Activated CD4-positive, alpha-beta T cell treated with anti-CD3 and anti-CD28 coated beads for 36 hours (primary cell): ENCODE measurements around the gene KIF21B. TPM values are rescaled to one million over a fixed set of nuclear protein-coding genes. Genes with fewer than 3 reads are reported as not detected.

Experiments used
- ATAC-seq: fragments of 200-7000 bp; cut with Tn5 transposase; one replicate; pipeline ENCODE4 v1.10.0; 2021; ENCODE audit warnings: mild to moderate bottlenecking, moderate library complexity
- CTCF ChIA-PET: fragments of 350-600 bp; sonication (Branson Sonifier 250); formaldehyde crosslinking; loops from one replicate; lab custom pipeline; 2021; ENCODE audit warnings: antibody characterized with exemption; lab: Charles Lee
- POLR2A ChIA-PET: fragments of 350-600 bp; sonication (Branson Sonifier 250); formaldehyde crosslinking; loops from one replicate; lab custom pipeline; 2021; ENCODE audit warnings: antibody characterized with exemption, inconsistent platforms; lab: Charles Lee
- DNase-seq: peaks from one replicate; pipeline ENCODE4 v3.0.0-alpha.2; 2020
- H3K27ac Mint-ChIP-seq: one replicate; pipeline ENCODE4 v1.8.0; 2021; ENCODE audit warnings: mixed read lengths
- H3K27me3 Mint-ChIP-seq: one replicate; pipeline ENCODE4 v1.8.0; 2021; ENCODE audit warnings: mixed read lengths
- H3K36me3 Mint-ChIP-seq: one replicate; pipeline ENCODE4 v1.8.0; 2021; ENCODE audit warnings: low read depth, mixed read lengths
- H3K4me1 Mint-ChIP-seq: one replicate; pipeline ENCODE4 v1.8.0; 2021; ENCODE audit warnings: mixed read lengths
- H3K4me3 Mint-ChIP-seq: one replicate; pipeline ENCODE4 v1.8.0; 2021; ENCODE audit warnings: mild to moderate bottlenecking, moderate library complexity, mixed read lengths
- H3K9me3 Mint-ChIP-seq: one replicate; pipeline ENCODE4 v1.8.0; 2021; ENCODE audit warnings: low read depth, mixed read lengths
- intact Hi-C, 2 experiments: fragments of 100-400 bp; cut with DNase I in 1 of 2; cut with micrococcal nuclease in 1 of 2; formaldehyde crosslinking; loops; one replicate each; pipeline versions ENCODE4 v1.14.2 to v1.15.1; 2022 to 2024; cut with DNase I, micrococcal nuclease
- total RNA-seq, 2 experiments: library from RNA; stranded (reverse); gene quantifications; one replicate each; pipeline ENCODE4 v1.2.3, GENCODE V29; 2021

The KIF21B gene
- total RNA-seq, 2 experiments from 2014 or later, result 62.8 to 67.1 TPM

- DNase-seq, result peak; percentile 86
- POLR2A ChIA-PET, result no interaction called here
- Mint-ChIP-seq H3K36me3 (peaks cover 60% of the 10 kb centered on the region), H3K4me3 (no peak overlapping the region), H3K27me3 (no peaks in the 10 kb centered on the region), H3K27ac (no peak overlapping the region), H3K9me3 (no peaks in the 10 kb centered on the region), H3K4me1 (no peaks in the 10 kb centered on the region)
- intact Hi-C loops, result loop anchor here (1.0 kb wide), 2 partner anchors 42 to 63 kb away; no protein-coding TSS in a partner anchor
- CTCF ChIA-PET, result interaction anchor here (0.6 to 4.3 kb wide), 50 partner anchors 8 to 1390 kb away, joined by 3 to 66 read pairs (median 4); partner anchors contain the start of gene INAVA
- ATAC-seq, result peak; percentile 69
These were observed 43.7 kb downstream of the KIF21B start for GRCh38 chr1:200979574-200980451.

- no peaks in the 10 kb centered on the region for H3K4me1 Mint-ChIP-seq
- no peak for DNase-seq
- no peaks in the 10 kb centered on the region for H3K27me3 Mint-ChIP-seq
- H3K9me3 Mint-ChIP-seq, result no peaks in the 10 kb centered on the region
- POLR2A ChIA-PET, result interaction anchor here (0.6 kb wide), 1 partner anchor 47 kb away, joined by 4 read pairs; no protein-coding TSS in a partner anchor
- H3K4me3 Mint-ChIP-seq, result no peak overlapping the region
- H3K36me3 Mint-ChIP-seq, result peaks cover 56% of the 10 kb centered on the region
- ATAC-seq, result no peak
- intact Hi-C loops, result no loop called here
- H3K27ac Mint-ChIP-seq, result no peak overlapping the region
- CTCF ChIA-PET, result interaction anchor here (1.0 to 4.3 kb wide), 3 partner anchors 48 to 68 kb away, joined by 3 to 66 read pairs (median 21); no protein-coding TSS in a partner anchor
These were observed 46.3 kb downstream of the KIF21B start for GRCh38 chr1:200977071-200977754.

- ATAC-seq, result no peak
- ChIA-PET CTCF (interaction anchor here (0.9 to 4.3 kb wide), 3 partner anchors 52 to 66 kb away, joined by 3 to 66 read pairs (median 9); no protein-coding TSS in a partner anchor), POLR2A (interaction anchor here (0.6 kb wide), 1 partner anchor 47 kb away, joined by 4 read pairs; no protein-coding TSS in a partner anchor)
- DNase-seq, result no peak
- no peaks in the 10 kb centered on the region for H3K27me3 Mint-ChIP-seq
- no peaks in the 10 kb centered on the region for H3K4me1 Mint-ChIP-seq
- no peaks in the 10 kb centered on the region for H3K9me3 Mint-ChIP-seq
- no peak overlapping the region for H3K27ac Mint-ChIP-seq
- peaks cover 52% of the 10 kb centered on the region for H3K36me3 Mint-ChIP-seq
- no peak overlapping the region for H3K4me3 Mint-ChIP-seq
- intact Hi-C loops, result no loop called here
These were observed 46.9 kb downstream of the KIF21B start for GRCh38 chr1:200976634-200977033.

GRCh38 chr1:200975458-200975857 is 48.1 kb downstream of the KIF21B start:
- H3K27me3 Mint-ChIP-seq, result no peaks in the 10 kb centered on the region
- no peak overlapping the region for H3K27ac Mint-ChIP-seq
- ATAC-seq, result no peak
- H3K36me3 Mint-ChIP-seq, result peaks cover 48% of the 10 kb centered on the region
- intact Hi-C loops, result no loop called here
- DNase-seq, result no peak
- H3K4me3 Mint-ChIP-seq, result no peak overlapping the region
- H3K9me3 Mint-ChIP-seq, result no peaks in the 10 kb centered on the region
- ChIA-PET POLR2A (interaction anchor here (0.7 kb wide), 1 partner anchor 12 kb away, joined by 3 read pairs; no protein-coding TSS in a partner anchor), CTCF (interaction anchor here (0.7 to 1.6 kb wide), 3 partner anchors 67 to 402 kb away, joined by 3 to 9 read pairs (median 4); no protein-coding TSS in a partner anchor)
- no peaks in the 10 kb centered on the region for H3K4me1 Mint-ChIP-seq

- intact Hi-C loops, result loop anchor here in 1 of 2 experiments (5.0 kb wide), 1 partner anchor 248 kb away; no protein-coding TSS in a partner anchor
- ChIA-PET POLR2A (interaction anchor here (0.7 kb wide), 1 partner anchor 12 kb away, joined by 3 read pairs; no protein-coding TSS in a partner anchor), CTCF (interaction anchor here (1.6 kb wide), 1 partner anchor 75 kb away, joined by 4 read pairs; no protein-coding TSS in a partner anchor)
- ATAC-seq (no peak), DNase-seq (no peak)
- Mint-ChIP-seq H3K27me3 (no peaks in the 10 kb centered on the region), H3K4me3 (no peak overlapping the region), H3K27ac (no peak overlapping the region), H3K9me3 (no peaks in the 10 kb centered on the region), H3K36me3 (peaks cover 40% of the 10 kb centered on the region), H3K4me1 (no peaks in the 10 kb centered on the region)
These were observed 48.8 kb downstream of the KIF21B start for GRCh38 chr1:200974711-200975110.

- ChIA-PET CTCF (interaction anchor here (0.7 to 2.5 kb wide), 6 partner anchors 42 to 340 kb away, joined by 3 to 18 read pairs (median 4); no protein-coding TSS in a partner anchor), POLR2A (no interaction called here)
- Mint-ChIP-seq H3K27me3 (no peaks in the 10 kb centered on the region), H3K9me3 (no peaks in the 10 kb centered on the region), H3K36me3 (peaks cover 34% of the 10 kb centered on the region), H3K27ac (no peak overlapping the region), H3K4me3 (no peak overlapping the region), H3K4me1 (no peaks in the 10 kb centered on the region)
- ATAC-seq, result no peak
- intact Hi-C loops, result loop anchor here in 1 of 2 experiments (5.0 kb wide), 1 partner anchor 248 kb away; no protein-coding TSS in a partner anchor
- no peak for DNase-seq
These were observed 49.4 kb downstream of the KIF21B start for GRCh38 chr1:200973937-200974657.

GRCh38 chr1:200972985-200973742 is 50.4 kb downstream of the KIF21B start:
- CTCF ChIA-PET, result interaction anchor here (0.6 to 4.1 kb wide), 33 partner anchors 12 to 422 kb away, joined by 3 to 66 read pairs (median 4); no protein-coding TSS in a partner anchor
- POLR2A ChIA-PET, result interaction anchor here (0.5 kb wide), 1 partner anchor 37 kb away, joined by 3 read pairs; no protein-coding TSS in a partner anchor
- no peak overlapping the region for H3K27ac Mint-ChIP-seq

GRCh38 chr1:200971955-200972711 is 51.4 kb downstream of the KIF21B start:
- H3K27me3 Mint-ChIP-seq, result no peaks in the 10 kb centered on the region
- H3K27ac Mint-ChIP-seq, result no peak overlapping the region
- no peak for ATAC-seq
- no peak overlapping the region for H3K4me3 Mint-ChIP-seq
- ChIA-PET POLR2A (interaction anchor here (0.5 to 0.7 kb wide), 3 partner anchors 38 to 365 kb away, joined by 3 read pairs; no protein-coding TSS in a partner anchor), CTCF (interaction anchor here (0.5 to 4.1 kb wide), 62 partner anchors 8 to 907 kb away, joined by 3 to 66 read pairs (median 4); partner anchors contain the start of gene KIF14)
- no peaks in the 10 kb centered on the region for H3K4me1 Mint-ChIP-seq
- intact Hi-C loops, result loop anchor here (1.0 to 5.0 kb wide), 3 partner anchors 71 to 250 kb away; no protein-coding TSS in a partner anchor
- DNase-seq, result peak; percentile 78
- peaks cover 30% of the 10 kb centered on the region for H3K36me3 Mint-ChIP-seq
- no peaks in the 10 kb centered on the region for H3K9me3 Mint-ChIP-seq

More at GRCh38 chr1:200972985-200973742, 50.4 kb downstream of the KIF21B start:
- Mint-ChIP-seq H3K4me1 (no peaks in the 10 kb centered on the region), H3K4me3 (no peak overlapping the region), H3K9me3 (no peaks in the 10 kb centered on the region), H3K27me3 (no peaks in the 10 kb centered on the region), H3K36me3 (peaks cover 31% of the 10 kb centered on the region)
- intact Hi-C loops, result loop anchor here (1.0 to 5.0 kb wide), 3 partner anchors 70 to 249 kb away; no protein-coding TSS in a partner anchor
- DNase-seq (no peak), ATAC-seq (no peak)

GRCh38 chr1:200971428-200971903 is 52.0 kb downstream of the KIF21B start:
- H3K4me3 Mint-ChIP-seq, result no peak overlapping the region

More at GRCh38 chr1:200971428-200971903, 52.0 kb downstream of the KIF21B start:
- CTCF ChIA-PET, result interaction anchor here (0.5 to 4.1 kb wide), 50 partner anchors 8 to 908 kb away, joined by 3 to 66 read pairs (median 4); partner anchors contain the start of gene KIF14
- Mint-ChIP-seq H3K27me3 (no peaks in the 10 kb centered on the region), H3K36me3 (peaks cover 25% of the 10 kb centered on the region), H3K27ac (no peak overlapping the region), H3K9me3 (no peaks in the 10 kb centered on the region), H3K4me1 (no peaks in the 10 kb centered on the region)
- intact Hi-C loops, result loop anchor here in 1 of 2 experiments (5.0 kb wide), 1 partner anchor 251 kb away; no protein-coding TSS in a partner anchor
- DNase-seq (no peak), ATAC-seq (no peak)
- POLR2A ChIA-PET, result interaction anchor here (0.6 to 0.7 kb wide), 2 partner anchors 73 to 366 kb away, joined by 3 read pairs; no protein-coding TSS in a partner anchor
